Mucosa of rectum (tissue), 2 donors: ENCODE results near the gene TSPAN2.

Source experiments
- H3K27ac ChIP-seq, 2 donors: one replicate each; pipeline ENCODE4 v1.7.0; 2013; ENCODE audit warnings: inconsistent platforms in 2 of 2, low read depth in 2 of 2, low read length in 2 of 2
- H3K27me3 ChIP-seq, 2 donors: one replicate each; pipeline ENCODE4 v1.7.0; 2013; ENCODE audit warnings: low read length in 2 of 2; ENCODE audit not compliant: control insufficient read depth in 2 of 2, insufficient read depth in 2 of 2
- H3K36me3 ChIP-seq, 2 donors: one replicate each; pipeline ENCODE4 v1.7.0; 2013; ENCODE audit warnings: low read length in 2 of 2; ENCODE audit not compliant: control insufficient read depth in 2 of 2, insufficient read depth in 2 of 2
- H3K4me1 ChIP-seq, 2 donors: one replicate each; pipeline ENCODE4 v1.7.0; 2013; ENCODE audit warnings: low read length in 2 of 2, mild to moderate bottlenecking in 1 of 2; ENCODE audit not compliant: control insufficient read depth in 2 of 2, insufficient read depth in 2 of 2
- H3K4me3 ChIP-seq, 2 donors: one replicate each; pipeline ENCODE4 v1.7.0; 2013; ENCODE audit warnings: low read length in 2 of 2
- H3K9ac ChIP-seq, 2 donors: one replicate each; pipeline ENCODE4 v1.7.0; 2013; ENCODE audit warnings: low read length in 2 of 2, low read depth in 1 of 2, mild to moderate bottlenecking in 1 of 2
- H3K9me3 ChIP-seq, 2 donors: one replicate each; pipeline ENCODE4 v1.7.0; 2013; ENCODE audit warnings: low read length in 2 of 2; ENCODE audit not compliant: control insufficient read depth in 2 of 2
- donor health status: healthy.
- donor health status: Normal muscosa, but diverticular disease.

Gene TSPAN2

DNA sequence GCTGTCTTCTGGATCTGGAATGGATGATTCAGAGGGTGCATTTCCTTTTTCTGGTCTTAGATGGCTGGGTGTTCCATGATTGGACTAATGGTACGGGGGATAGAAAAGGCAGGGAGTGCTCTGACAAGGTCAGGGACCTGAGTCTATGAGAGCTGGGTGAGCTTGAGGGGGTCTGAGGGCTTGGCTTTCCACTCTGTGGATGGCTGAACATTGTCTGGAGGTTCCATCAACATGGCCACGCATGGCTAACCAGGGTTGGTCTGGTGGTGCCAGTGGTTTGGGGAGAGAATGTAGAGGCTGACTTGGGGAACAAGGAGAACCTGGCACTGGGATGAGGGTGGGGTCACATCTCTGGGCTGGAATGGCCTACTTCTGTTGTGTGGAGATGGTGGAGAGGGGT lies 41.5 kb upstream of the TSPAN2 start:
- Histone ChIP-seq H3K4me3 (no peak overlapping the region), H3K9ac (no peak overlapping the region), H3K27me3 (no peaks in the 10 kb centered on the region), H3K27ac (no peak overlapping the region), H3K9me3 (no peaks in the 10 kb centered on the region), H3K36me3 (no peaks in the 10 kb centered on the region), H3K4me1 (no peaks in the 10 kb centered on the region)

DNA sequence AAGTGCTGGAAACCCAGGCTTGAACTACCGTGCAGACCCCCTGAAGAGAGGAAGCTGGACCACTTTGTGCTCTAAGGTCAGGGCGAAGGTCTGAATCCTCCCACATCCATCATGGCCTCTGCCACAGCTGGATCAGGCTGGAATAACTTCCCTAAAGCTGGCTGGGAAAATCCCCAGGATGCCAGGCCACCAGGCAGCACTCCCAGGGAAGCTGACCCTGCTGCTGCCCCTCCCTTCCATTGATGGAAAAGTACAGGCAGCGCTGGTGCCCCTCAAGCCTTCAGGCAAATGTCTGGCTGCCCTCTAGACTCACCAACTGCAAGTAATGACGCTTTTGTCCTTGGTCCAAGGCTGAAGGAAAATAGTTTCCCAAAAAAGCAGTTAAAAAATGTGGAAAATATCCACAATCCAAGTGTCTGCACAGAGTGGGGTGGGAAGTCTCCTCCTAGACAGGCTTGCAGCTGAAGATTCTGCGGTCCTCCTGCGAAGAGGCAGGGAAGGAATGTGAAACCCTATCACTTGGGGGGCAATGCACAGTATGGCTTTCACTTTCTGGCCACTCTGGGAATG lies 39.9 kb upstream of the TSPAN2 start:
- Histone ChIP-seq H3K27me3 (no peaks in the 10 kb centered on the region), H3K9ac (no peak overlapping the region), H3K27ac (no peak overlapping the region), H3K9me3 (no peaks in the 10 kb centered on the region), H3K4me3 (no peak overlapping the region), H3K4me1 (no peaks in the 10 kb centered on the region), H3K36me3 (no peaks in the 10 kb centered on the region)

DNA sequence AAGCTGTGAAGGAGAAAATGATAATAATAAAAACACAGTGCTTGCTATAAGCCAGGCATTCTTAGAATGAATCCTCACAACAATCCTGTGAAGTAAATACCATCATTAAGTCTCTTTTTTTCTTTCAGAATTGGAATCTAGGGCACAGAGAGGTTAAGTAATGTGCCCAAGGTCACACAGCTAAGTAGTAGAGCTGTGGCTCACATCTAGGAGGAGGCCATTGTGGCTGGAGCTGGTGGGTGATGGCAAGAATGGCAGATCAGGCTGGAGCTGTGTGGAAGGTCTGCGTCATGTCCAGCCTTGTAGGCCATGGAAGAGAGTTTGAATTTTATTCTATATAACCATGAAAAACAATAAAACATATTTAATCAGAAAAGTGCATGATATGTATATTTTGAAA lies 38.2 kb upstream of the TSPAN2 start:
- no peak overlapping the region for H3K9ac ChIP-seq
- no peaks in the 10 kb centered on the region for H3K4me1 ChIP-seq
- peaks cover 0 to 4% of the 10 kb centered on the region in 2 donors for H3K9me3 ChIP-seq
- no peaks in the 10 kb centered on the region for H3K36me3 ChIP-seq
- H3K27me3 ChIP-seq = no peaks in the 10 kb centered on the region
- no peak overlapping the region for H3K27ac ChIP-seq
- no peak overlapping the region for H3K4me3 ChIP-seq

DNA sequence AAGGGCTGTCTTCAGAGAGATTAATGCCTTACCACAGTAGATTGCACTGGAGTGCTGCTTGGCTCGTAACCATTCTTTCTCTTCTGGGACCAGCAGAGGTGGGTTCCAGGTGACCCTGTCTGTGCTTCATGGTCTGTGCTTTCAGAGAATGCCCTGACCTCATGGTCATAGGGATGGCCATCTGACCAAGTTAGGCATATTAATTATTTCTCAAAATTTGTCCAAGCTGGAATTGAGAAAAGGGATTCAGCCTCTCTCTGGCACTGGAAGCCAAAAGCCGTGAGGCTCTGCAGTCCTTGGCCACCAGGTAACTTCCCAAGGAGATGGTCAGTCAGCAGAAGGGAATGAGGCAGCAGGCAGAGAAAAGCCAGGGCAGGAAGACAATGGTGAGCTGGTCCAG lies 37.2 kb upstream of the TSPAN2 start:
- no peaks in the 10 kb centered on the region for H3K36me3 ChIP-seq
- H3K4me3 ChIP-seq = no peak overlapping the region
- no peak overlapping the region for H3K27ac ChIP-seq

DNA sequence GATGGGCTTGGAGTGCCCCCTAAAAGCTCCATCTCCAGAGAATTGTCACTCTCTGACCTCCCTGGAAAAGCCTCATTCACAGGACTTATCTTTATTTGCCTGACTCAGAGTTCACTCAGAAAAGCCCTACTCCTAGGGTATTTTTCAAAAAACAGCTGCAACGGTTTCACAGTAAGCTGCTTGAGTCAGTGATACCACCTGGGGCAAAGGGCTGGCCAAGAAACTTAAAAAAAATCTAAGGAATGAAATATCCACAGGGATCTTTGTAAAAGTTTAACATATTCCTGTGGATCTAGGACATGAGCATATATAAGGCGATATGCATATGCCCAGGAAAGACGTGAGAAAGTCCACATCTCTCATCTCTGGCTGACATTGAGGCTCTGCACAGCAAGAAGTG lies 33.8 kb upstream of the TSPAN2 start:
- H3K4me1 ChIP-seq = no peaks in the 10 kb centered on the region
- no peaks in the 10 kb centered on the region for H3K36me3 ChIP-seq
- H3K27ac ChIP-seq = no peak overlapping the region
- peaks cover 0 to 5% of the 10 kb centered on the region in 2 donors for H3K9me3 ChIP-seq
- H3K27me3 ChIP-seq = no peaks in the 10 kb centered on the region
- no peak overlapping the region for H3K9ac ChIP-seq
- no peak overlapping the region for H3K4me3 ChIP-seq

More for the DNA sequence above, 37.2 kb upstream of the TSPAN2 start:
- Histone ChIP-seq H3K9ac (no peak overlapping the region), H3K9me3 (peaks cover 0 to 4% of the 10 kb centered on the region in 2 donors), H3K27me3 (no peaks in the 10 kb centered on the region), H3K4me1 (no peaks in the 10 kb centered on the region)

DNA sequence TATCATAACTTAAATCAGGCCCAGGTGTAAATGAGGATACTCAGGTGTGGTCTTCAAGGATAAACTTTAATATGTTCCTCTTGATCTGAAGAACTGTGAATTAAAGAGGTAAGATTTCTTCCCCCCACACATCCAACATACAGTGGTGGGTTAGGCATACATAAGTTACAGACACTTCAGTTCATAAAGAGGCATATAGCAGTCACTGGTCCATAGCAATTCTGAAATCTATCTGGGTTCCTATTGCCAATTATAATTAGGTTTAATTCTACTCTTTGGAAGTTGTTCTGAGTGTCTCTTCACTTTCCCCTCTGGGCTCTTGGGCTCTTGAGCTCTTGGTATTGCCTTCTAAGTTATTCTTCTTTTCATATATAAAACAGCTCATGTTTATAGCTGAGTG lies 32.5 kb upstream of the TSPAN2 start:
- no peaks in the 10 kb centered on the region for H3K27me3 ChIP-seq
- no peak overlapping the region for H3K4me3 ChIP-seq
- H3K9ac ChIP-seq = no peak overlapping the region
- no peaks in the 10 kb centered on the region for H3K4me1 ChIP-seq
- no peaks in the 10 kb centered on the region for H3K36me3 ChIP-seq
- peaks cover 0 to 5% of the 10 kb centered on the region in 2 donors for H3K9me3 ChIP-seq
- no peak overlapping the region for H3K27ac ChIP-seq

DNA sequence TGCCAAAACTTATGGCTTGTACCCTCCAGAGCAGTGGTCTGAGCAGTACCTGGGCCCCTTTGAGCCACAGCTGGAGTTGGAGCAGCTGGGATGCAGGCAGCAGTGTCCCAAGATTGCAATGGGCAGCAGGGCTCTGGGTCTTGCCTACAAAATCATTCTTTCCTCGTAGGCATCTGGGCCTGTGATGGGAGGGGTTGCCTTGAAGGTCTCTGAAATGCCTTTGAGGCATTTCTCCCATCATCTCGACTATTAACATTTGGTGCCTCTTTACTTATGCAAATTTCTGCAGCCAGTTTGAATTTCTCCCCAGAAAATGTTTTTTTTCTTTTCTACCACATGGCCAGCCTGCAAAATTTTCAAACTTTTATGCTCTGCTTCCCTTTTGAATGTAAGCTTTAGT lies 31.0 kb upstream of the TSPAN2 start:
- Histone ChIP-seq H3K9ac (no peak overlapping the region), H3K27me3 (no peaks in the 10 kb centered on the region), H3K9me3 (peaks cover 0 to 5% of the 10 kb centered on the region in 2 donors), H3K4me3 (no peak overlapping the region), H3K4me1 (no peaks in the 10 kb centered on the region), H3K36me3 (no peaks in the 10 kb centered on the region), H3K27ac (no peak overlapping the region)

DNA sequence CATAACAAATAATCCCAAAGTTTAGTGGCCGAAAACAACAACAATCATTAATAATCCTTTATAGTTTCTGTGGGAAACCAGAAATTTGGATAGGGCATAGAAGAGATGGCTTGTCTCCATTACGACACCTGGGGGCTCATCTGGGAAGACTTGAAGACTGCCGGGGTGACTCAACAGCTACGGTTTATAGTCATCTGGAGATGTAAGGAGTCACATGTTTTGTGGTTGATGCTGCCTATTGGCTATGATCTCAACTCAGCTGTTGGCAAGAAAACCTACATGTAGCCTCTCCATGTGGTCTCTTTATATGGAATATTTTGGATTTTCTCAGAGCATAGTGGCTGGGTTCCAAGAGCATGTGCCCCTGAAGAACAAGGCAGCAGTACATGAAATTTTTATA lies 29.3 kb upstream of the TSPAN2 start:
- no peaks in the 10 kb centered on the region for H3K36me3 ChIP-seq
- H3K9me3 ChIP-seq = peaks cover 0 to 5% of the 10 kb centered on the region in 2 donors
- H3K27ac ChIP-seq = no peak overlapping the region
- no peak overlapping the region for H3K4me3 ChIP-seq
- no peaks in the 10 kb centered on the region for H3K4me1 ChIP-seq
- H3K27me3 ChIP-seq = no peaks in the 10 kb centered on the region
- H3K9ac ChIP-seq = no peak overlapping the region

DNA sequence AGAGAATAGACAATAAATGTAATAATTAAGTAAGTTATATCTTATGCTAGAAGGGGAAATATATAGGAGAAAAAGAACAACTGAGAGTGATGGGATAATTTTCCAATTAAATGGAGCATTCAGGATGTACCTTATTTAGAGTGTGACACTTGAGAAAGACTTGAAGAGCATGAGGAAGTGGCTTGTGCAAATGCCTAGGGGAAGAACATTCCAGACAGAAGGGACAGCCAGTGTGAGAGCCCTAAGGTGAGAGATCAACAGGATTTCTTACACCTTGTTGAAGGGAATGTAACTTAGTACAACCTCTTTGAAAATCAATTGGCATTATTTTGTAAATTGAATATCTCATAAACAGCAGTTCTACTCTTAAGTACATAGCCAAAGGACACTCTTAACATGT lies 28.8 kb upstream of the TSPAN2 start:
- H3K9ac ChIP-seq = no peak overlapping the region
- no peaks in the 10 kb centered on the region for H3K27me3 ChIP-seq
- no peak overlapping the region for H3K4me3 ChIP-seq
- H3K36me3 ChIP-seq = no peaks in the 10 kb centered on the region
- H3K9me3 ChIP-seq = peaks cover 0 to 2% of the 10 kb centered on the region in 2 donors
- H3K4me1 ChIP-seq = no peaks in the 10 kb centered on the region
- no peak overlapping the region for H3K27ac ChIP-seq

DNA sequence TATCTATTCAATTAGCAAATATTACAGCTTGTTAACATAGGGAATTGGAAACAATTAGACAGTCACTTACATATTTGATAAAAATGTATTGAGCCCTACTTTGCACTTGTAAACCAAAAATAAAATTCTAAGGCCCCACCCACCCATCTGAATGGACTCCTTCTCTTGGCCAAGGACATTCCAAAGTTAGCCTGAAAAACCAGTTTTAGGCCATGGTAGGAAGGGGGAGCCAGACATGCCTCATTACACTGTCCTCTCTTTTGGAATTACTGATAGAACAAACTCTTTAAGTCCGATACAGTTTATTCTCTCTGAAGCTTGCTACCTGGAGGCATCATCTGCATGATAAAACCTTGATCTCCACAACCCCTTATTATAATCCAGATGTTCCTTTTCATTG lies 28.0 kb upstream of the TSPAN2 start:
- no peaks in the 10 kb centered on the region for H3K27me3 ChIP-seq
- no peak overlapping the region for H3K9ac ChIP-seq
- H3K27ac ChIP-seq = no peak overlapping the region

DNA sequence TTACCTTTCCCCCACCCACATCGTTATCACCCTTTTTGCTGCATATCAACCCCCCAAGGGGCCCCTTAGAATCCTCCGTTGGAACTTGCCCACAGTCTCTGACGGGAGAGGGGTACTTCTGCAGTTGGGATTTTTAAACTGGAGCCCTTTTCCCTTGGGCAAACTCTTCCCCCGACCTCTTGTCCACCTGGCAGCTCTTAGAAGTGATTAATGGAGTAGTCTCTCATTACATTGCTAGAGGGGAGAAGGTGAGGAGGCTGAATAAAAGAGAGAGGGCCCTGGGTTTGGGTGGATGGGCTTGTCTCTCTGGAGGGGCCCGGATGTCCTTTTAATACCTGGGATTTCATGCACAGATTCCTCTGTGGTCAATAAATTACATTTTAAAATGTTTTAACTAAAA lies 27.2 kb upstream of the TSPAN2 start:
- no peak overlapping the region for H3K9ac ChIP-seq
- no peak overlapping the region for H3K27ac ChIP-seq
- peaks cover 0 to 2% of the 10 kb centered on the region in 2 donors for H3K4me1 ChIP-seq
- no peaks in the 10 kb centered on the region for H3K36me3 ChIP-seq
- no peak overlapping the region for H3K4me3 ChIP-seq
- H3K27me3 ChIP-seq = no peaks in the 10 kb centered on the region
- H3K9me3 ChIP-seq = peaks cover 0 to 2% of the 10 kb centered on the region in 2 donors

More for the DNA sequence above, 28.0 kb upstream of the TSPAN2 start:
- H3K4me3 ChIP-seq = no peak overlapping the region
- H3K36me3 ChIP-seq = no peaks in the 10 kb centered on the region
- peaks cover 0 to 2% of the 10 kb centered on the region in 2 donors for H3K4me1 ChIP-seq
- peaks cover 0 to 2% of the 10 kb centered on the region in 2 donors for H3K9me3 ChIP-seq
